Hematopoietic multipotent progenitor cell treated with erythropoietin and hydrocortisone succinate and interleukin-3 and kit ligand, for 15 days (in vitro differentiated cells): ENCODE data around the gene XRCC3.
A peak's percentile ranks its signal among the peaks of the same experiment; 100 is the strongest.

Source experiments
- DNase-seq: peaks from one replicate; pipeline ENCODE4 v3.0.0-alpha.2; 2015; ENCODE audit warnings: low spot score

Gene XRCC3

GRCh38 chr14:103715052-103716000 is at the start of gene XRCC3, which contains the start of gene ZFYVE21:
XRCC3 (minus strand) TSS chr14:103715451; CDS start chr14:103711087, 4,364 bp downstream.
ZFYVE21 (plus strand) TSS chr14:103715810; CDS start chr14:103715842, 32 bp downstream.
- DNase-seq, result peak; percentile 100

DNA sequence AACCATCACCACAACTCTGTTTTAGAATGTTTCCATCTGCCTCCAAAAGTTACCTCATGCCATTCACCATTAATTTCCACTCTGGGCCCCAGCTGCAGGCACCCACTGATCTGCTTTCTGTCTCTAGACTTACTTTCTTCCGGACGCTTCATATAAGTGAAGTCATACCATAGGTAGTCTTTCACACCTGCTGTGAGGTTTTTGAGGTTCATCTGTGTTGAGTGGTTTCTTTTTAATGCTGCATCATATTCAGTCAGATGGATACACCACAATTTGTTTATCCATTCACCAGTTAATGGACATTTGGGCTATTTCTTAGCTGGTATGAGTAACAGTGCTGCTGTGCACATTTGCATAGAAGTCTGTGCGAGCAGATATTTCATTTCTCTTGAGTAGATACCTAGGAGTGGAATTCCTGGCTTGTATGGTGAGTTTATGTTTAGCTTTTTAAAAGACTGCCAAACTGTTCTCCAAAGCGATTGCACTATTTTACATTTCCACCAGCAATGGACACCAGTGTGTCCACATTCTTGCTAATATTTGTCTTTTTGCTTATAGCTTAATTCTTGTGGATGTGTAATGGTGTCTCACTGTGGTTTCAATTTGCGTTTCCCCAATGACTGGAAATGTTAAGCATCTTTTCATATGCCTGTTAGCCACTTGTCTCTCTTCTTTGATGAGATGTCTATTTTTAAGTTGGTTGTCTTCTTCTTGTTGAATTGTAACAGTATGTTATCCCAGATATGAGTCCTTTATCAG is 48.7 kb upstream of the XRCC3 start:
- no peak for DNase-seq

DNA sequence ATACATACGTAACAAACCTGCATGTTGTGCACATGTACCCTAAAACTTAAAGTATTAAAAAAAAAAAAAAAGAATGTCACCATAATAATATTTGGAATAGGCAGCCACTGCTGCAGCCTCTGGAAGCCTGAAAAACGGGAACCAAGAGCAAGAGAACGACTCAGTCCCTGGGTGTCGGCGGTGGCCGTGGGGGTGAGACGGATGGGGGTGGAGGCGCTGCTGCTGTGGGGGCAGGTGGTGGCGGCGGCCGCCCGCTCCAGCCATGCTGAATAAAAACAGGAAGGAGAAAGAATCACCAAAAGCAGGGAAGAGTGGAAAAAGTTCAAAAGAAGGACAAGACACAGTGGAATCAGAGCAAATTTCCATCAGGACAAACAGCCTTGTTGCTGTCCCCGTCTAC is 47.3 kb upstream of the XRCC3 start:
- DNase-seq, result no peak

DNA sequence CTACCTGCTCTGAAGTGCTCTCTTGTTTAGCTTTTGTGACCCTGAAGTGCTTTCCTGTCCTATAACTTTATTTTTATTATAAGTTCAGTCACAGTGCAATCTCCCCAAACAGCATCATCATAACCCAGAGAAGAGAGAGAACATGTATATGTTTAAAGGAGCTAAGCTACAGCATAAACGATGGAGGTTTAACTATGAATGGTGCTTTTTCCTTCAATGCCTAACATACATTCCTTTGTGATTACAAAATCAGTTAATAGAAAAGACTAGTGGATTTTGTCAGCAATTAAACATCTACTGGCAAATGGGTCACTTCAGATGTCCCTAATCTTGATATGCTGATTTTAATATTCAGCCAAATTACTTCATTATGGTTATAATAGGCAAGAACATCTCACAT is 46.8 kb upstream of the XRCC3 start:
- no peak for DNase-seq

GRCh38 chr14:103758059-103758776 is 43.0 kb upstream of the XRCC3 start:
- no peak for DNase-seq

- no peak for DNase-seq
Observed at GRCh38 chr14:103755060-103755459, 39.8 kb upstream of the XRCC3 start.

GRCh38 chr14:103753774-103754173 is 38.5 kb upstream of the XRCC3 start:
- DNase-seq, result no peak

DNA sequence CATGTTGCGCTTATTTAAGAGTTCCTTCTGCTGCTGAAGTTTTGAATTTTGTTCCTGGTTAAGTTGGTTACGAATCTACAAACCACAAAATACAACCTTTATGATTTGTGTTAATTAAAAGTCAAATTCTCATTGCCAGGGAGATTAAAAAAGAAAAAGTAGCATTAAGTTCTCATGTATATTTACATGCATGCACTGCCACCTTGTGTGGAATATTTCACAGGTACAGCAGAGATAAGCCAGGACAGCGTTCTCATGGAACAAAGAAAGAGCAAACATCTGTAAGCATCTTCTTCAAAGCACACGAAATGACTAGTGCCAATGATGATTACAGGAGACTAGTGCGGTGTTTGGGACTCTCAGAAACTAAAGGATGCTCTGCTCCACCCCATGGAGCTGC is 34.6 kb upstream of the XRCC3 start:
- DNase-seq, result peak; percentile 69

GRCh38 chr14:103749452-103749851 is 34.2 kb upstream of the XRCC3 start:
- DNase-seq, result no peak

- no peak for DNase-seq
Observed at GRCh38 chr14:103748534-103748857, 33.2 kb upstream of the XRCC3 start.

DNA sequence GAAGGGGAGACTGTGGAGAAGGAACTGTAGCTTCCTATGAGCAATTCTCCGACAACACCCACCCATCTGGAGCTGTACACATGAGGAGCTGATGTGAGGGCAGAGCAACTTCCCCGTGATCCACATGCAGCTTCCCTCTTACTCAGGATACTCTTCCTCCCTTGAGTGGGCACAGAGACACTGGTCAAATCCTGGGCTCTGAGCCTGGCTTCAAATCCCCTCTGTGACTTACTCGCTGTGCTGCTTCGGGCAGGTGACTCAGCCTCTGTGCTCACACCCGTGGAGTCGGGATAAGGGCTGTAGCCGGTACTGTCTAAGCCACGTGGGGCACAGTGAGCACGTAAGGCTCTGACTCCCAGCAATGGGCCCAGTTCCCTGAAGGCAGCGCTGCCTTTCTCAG is 31.4 kb upstream of the XRCC3 start:
- no peak for DNase-seq

GRCh38 chr14:103745424-103745823 is 30.2 kb upstream of the XRCC3 start:
- no peak for DNase-seq

DNA sequence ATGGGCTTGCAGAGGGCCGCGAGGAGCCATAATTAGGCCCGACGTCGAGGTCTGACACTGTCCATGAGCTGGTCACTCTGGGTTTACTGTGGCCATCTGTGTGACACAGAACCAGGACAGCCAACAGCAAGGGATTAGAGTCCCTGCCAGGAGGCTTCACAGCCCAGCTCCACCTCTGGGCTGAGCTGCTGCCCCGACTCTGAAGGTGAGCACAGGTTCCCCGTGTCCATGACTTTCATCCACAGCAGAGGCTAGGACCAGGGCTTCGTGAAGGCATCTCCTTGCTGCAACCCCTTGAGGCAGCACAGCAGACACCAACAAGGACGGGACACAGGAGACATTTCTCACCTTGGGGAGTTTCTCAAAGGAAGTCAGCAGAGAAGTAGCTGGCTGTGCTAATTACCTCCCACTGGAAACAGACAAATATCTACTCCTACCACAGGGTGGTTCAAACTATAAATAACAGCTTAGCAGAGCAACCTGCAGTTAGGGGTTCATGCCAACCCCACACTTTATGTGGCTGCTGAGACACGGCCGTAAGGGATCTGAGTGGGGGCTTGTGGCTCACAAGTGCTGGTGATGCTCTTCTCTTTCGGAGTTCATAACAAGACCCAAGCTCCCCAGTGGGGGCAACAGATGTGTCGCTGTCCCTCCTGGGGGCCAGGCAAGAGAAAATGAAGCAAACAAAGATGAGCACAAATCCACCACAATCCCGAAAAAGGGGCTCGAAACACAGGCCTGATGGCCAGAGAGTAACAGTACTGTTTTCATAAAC is 29.6 kb upstream of the XRCC3 start:
- no peak for DNase-seq

DNA sequence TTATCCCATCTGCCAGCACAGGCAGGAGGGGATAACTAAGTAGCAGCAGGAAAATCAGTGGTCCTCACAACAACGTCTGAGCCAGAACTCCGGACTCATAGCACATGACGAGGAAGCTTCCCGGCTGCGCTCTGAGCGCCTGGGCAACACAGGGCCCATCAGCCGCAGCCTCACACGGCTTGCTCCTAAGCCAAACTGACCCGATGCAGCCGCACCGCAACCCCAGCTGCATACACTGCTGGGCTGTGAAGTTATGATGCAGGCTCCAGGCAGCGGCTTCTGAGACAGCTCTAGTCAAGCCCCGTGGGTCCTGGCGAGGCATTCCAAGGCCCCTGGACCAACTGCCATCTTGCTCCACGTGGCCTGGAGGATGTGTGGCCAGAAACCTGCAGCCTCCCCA is 28.4 kb upstream of the XRCC3 start:
- no peak for DNase-seq

- no peak for DNase-seq
Observed at GRCh38 chr14:103742499-103743255, 27.4 kb upstream of the XRCC3 start.

- no peak for DNase-seq
Observed at GRCh38 chr14:103741876-103742275, 26.6 kb upstream of the XRCC3 start.

DNA sequence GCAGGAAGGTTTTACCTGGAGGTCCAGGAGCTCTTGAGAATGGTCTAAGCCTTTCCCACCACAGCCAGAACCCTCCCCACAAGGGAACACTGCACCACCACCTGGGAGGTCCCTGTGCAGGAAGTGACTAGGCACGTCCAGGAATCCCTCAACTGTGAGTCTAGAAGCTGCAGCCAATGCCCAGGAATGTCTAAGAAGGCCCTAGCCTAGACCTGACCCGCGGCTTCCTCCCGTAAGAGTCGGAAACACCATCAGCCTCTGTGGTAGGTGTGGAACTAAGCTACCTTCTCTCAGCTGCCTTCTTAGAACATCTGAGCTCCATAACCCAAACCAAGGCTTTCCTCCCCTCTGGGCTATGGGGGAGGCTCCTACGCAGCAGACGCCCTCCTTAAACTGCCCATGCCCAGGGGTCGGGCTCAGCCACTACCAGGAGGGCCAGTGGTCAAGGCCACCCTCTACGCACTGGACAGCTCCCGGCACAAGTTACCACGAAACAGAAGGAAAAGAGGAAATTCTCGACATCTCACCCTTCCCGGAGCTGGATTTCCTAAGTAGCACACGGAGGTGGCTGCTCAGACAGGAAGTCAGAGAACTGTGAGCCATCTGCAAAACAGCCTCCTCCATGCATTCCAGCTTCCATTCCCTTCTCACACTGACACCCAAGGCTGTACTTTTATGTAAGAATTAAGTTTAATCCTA is 25.9 kb upstream of the XRCC3 start:
- DNase-seq, result no peak

GRCh38 chr14:103739793-103740501 is 24.7 kb upstream of the XRCC3 start:
- no peak for DNase-seq

DNA sequence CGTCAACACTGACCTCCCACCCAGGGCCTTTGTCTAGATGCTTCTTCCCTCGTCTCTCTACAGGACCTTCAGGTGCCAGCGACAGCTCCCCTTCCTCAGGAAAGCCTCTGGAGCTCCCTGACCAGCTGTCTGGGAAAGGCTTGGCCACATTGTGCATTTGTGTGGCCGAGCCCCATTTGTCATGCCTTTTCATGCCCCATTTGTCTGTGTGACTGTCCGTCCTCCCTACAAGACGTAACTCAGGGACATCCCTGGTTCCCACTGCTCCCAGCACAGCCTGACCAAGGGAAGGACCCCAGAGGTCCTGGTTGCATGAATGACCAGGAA is 24.2 kb upstream of the XRCC3 start:
- no peak for DNase-seq
